Endothelial cell of umbilical vein (primary cell): ENCODE measurements around the gene NANP. TPM values are rescaled to one million over a fixed set of nuclear protein-coding genes. Genes with fewer than 3 reads are reported as not detected.

Experiments
- BruUV-seq: library from RNA; stranded (reverse); fragments of 400-500 nt; replicated peaks from 2 replicates; lab custom pipeline; 2021; lab: Mats Ljungman, UMichigan
- CTCF ChIA-PET: fragments of 300-600, 350-600 bp; sonication (Branson Sonifier 250); formaldehyde crosslinking; loops from one replicate; lab custom pipeline; 2021; ENCODE audit warnings: antibody characterized with exemption, inconsistent platforms; lab: Charles Lee
- POLR2A ChIA-PET: fragments of 300-600, 350-600 bp; sonication (Branson Sonifier 250); formaldehyde crosslinking; loops from one replicate; lab custom pipeline; 2021; ENCODE audit warnings: antibody characterized with exemption, inconsistent platforms; lab: Charles Lee
- DNase-seq: peaks from one replicate; pipeline ENCODE4 v3.0.0-alpha.2; 2011; ENCODE audit warnings: low read depth, low spot score
- FAIRE-seq: peaks from 2 replicates; lab custom pipeline; 2011; peaks lifted over from hg19 to GRCh38; lab: Jason Lieb, UNC
- H2AFZ ChIP-seq: 2 replicates; pipeline ENCODE4 v1.6.0; 2012; ENCODE audit warnings: low read depth, low read length, control low read depth, inconsistent platforms
- H3K27ac ChIP-seq: 2 replicates; pipeline ENCODE4 v1.5.1; 2011; ENCODE audit warnings: low read depth, mild to moderate bottlenecking, control low read depth, low read length, moderate library complexity; ENCODE audit not compliant: insufficient read depth
- H3K27me3 ChIP-seq, 2 experiments: 2 replicates each; pipeline versions ENCODE4 v1.6.0 to v1.6.1; 2011; ENCODE audit warnings: low read length in 2 of 2, mixed read lengths in 1 of 2; ENCODE audit not compliant: control insufficient read depth in 2 of 2, insufficient read depth in 2 of 2
- H3K36me3 ChIP-seq, 2 experiments: 2 replicates in 1 of 2; 3 replicates in 1 of 2; pipeline ENCODE4 v1.5.1; 2011; ENCODE audit warnings: low read length in 2 of 2, mild to moderate bottlenecking in 1 of 2, moderate library complexity in 1 of 2; ENCODE audit not compliant: control insufficient read depth in 2 of 2, insufficient read depth in 2 of 2; ENCODE audit errors: extremely low read depth in 1 of 2
- H3K4me1 ChIP-seq: 3 replicates; pipeline ENCODE4 v1.5.1; 2011; ENCODE audit warnings: mild to moderate bottlenecking, low read length; ENCODE audit not compliant: control insufficient read depth, insufficient read depth; ENCODE audit errors: extremely low read depth
- H3K4me2 ChIP-seq: 2 replicates; pipeline ENCODE4 v1.6.1; 2011; ENCODE audit warnings: low read length, control low read depth, mixed read lengths; ENCODE audit not compliant: insufficient read depth
- H3K4me3 ChIP-seq, 3 experiments: fragments of 200-600 bp in 1 of 3; sonication (generic), shearing (Covaris generic) in 1 of 3; replicated peaks in 1 of 3; 2 replicates each; pipeline ENCODE4 v1.5.1; 2011 to 2016; ENCODE audit warnings: control low read depth in 3 of 3, low read length in 3 of 3, mild to moderate bottlenecking in 2 of 3, inconsistent platforms in 1 of 3, low read depth in 1 of 3, moderate library complexity in 1 of 3; ENCODE audit not compliant: insufficient read depth in 1 of 3
- H3K79me2 ChIP-seq: 2 replicates; pipeline ENCODE4 v1.6.0; 2012; ENCODE audit warnings: low read length, inconsistent platforms; ENCODE audit not compliant: control insufficient read depth, insufficient read depth
- H3K9ac ChIP-seq: replicated peaks from 2 replicates; pipeline ENCODE3; 2011; ENCODE audit warnings: low read length, control low read depth; ENCODE audit not compliant: insufficient read depth; ENCODE audit errors: extremely low read depth
- H3K9me1 ChIP-seq: replicated peaks from 3 replicates; pipeline ENCODE4 v1.6.0; 2011; ENCODE audit warnings: mild to moderate bottlenecking, low read length; ENCODE audit not compliant: control insufficient read depth, insufficient read depth; ENCODE audit errors: extremely low read depth
- H3K9me3 ChIP-seq: replicated peaks from 2 replicates; pipeline ENCODE4 v1.5.1; 2012; ENCODE audit warnings: low read length, inconsistent platforms; ENCODE audit not compliant: control insufficient read depth, insufficient read depth
- H4K20me1 ChIP-seq: replicated peaks from 2 replicates; pipeline ENCODE3; 2011; ENCODE audit warnings: mild to moderate bottlenecking, low read length; ENCODE audit not compliant: control insufficient read depth, insufficient read depth; ENCODE audit errors: extremely low read depth
- EZH2 ChIP-seq: IDR thresholded peaks from 2 replicates; pipeline ENCODE4 v1.6.1; 2012; ENCODE audit warnings: borderline replicate concordance, low read depth, mild to moderate bottlenecking, moderate library complexity, low read length, inconsistent platforms; ENCODE audit not compliant: severe bottlenecking
- FOS ChIP-seq: IDR thresholded peaks from 2 replicates; pipeline ENCODE4 v1.6.1; 2011; ENCODE audit warnings: mild to moderate bottlenecking, low read length, moderate library complexity, borderline replicate concordance; ENCODE audit not compliant: insufficient read depth
- GATA2 ChIP-seq: IDR thresholded peaks from 2 replicates; pipeline ENCODE4 v1.7.0; 2011; ENCODE audit warnings: low read depth, mild to moderate bottlenecking, moderate library complexity, mixed read lengths, low read length; ENCODE audit not compliant: insufficient read length, insufficient read depth
- JUN ChIP-seq: IDR thresholded peaks from 2 replicates; pipeline ENCODE4 v1.6.1; 2011; ENCODE audit warnings: borderline replicate concordance, low read depth; ENCODE audit not compliant: insufficient read length, insufficient read depth
- MAX ChIP-seq: IDR thresholded peaks from 2 replicates; pipeline ENCODE4 v1.6.1; 2011; ENCODE audit not compliant: insufficient read depth, insufficient read length
- MYC ChIP-seq: IDR thresholded peaks from one replicate; pipeline ENCODE4 v1.6.1; 2011; ENCODE audit warnings: mild to moderate bottlenecking, low read depth, low read length
- POLR2A ChIP-seq: IDR thresholded peaks from 2 replicates; pipeline ENCODE4 v1.6.1; 2012; ENCODE audit warnings: low read depth, mild to moderate bottlenecking, control low read depth, low read length
- POLR2AphosphoS5 ChIP-seq: IDR thresholded peaks from 2 replicates; pipeline ENCODE4 v1.6.1; 2012; ENCODE audit warnings: low read depth, mild to moderate bottlenecking, control low read depth, low read length, moderate library complexity; ENCODE audit not compliant: insufficient read depth
- dilution Hi-C: fragments of 300-500 bp; cut with MboI; formaldehyde crosslinking; loops from one replicate; pipeline ENCODE4 v1.15.0; 2019; ENCODE audit warnings: low sequenced_read_pairs; ENCODE audit not compliant: extremely low pct_ligation_motif_present
- intact Hi-C: fragments of 100-400 bp; cut with micrococcal nuclease; formaldehyde crosslinking; loops from one replicate; pipeline ENCODE4 v1.10.0; 2022
- polyA plus RNA-seq, 4 experiments: library from polyadenylated mRNA; depleted of rRNA in 3 of 4; stranded (reverse) in 3 of 4; unstranded in 1 of 4; fragments of >200 nt; gene quantifications; 2 replicates each; pipeline versions ENCODE4 v1.2.1 to v1.2.3, GENCODE V29; 2011 to 2012; ENCODE audit warnings: missing spikeins in 1 of 4
- total RNA-seq: library from RNA; stranded (reverse); gene quantifications from 2 replicates; pipeline ENCODE4 v1.2.3, GENCODE V29; 2021
- TF ChIP-seq, protein P1 (sequence below), 2 donors: IDR thresholded peaks; 1 replicate in 1 of 2; 2 replicates in 1 of 2; pipeline ENCODE4 v1.5.1; 2011; ENCODE audit warnings: low read length in 2 of 2, mild to moderate bottlenecking in 2 of 2, moderate library complexity in 2 of 2, control low read depth in 1 of 2, inconsistent platforms in 1 of 2, low read depth in 1 of 2; ENCODE audit not compliant: insufficient read depth in 1 of 2; ENCODE audit errors: extremely low read depth in 1 of 2

The NANP gene
- total and polyA plus RNA-seq, 2 donors (not counting 3 experiments of a cell fraction or from before 2014, with no cell fraction given), result 4.2 to 7.5 TPM

DNA sequence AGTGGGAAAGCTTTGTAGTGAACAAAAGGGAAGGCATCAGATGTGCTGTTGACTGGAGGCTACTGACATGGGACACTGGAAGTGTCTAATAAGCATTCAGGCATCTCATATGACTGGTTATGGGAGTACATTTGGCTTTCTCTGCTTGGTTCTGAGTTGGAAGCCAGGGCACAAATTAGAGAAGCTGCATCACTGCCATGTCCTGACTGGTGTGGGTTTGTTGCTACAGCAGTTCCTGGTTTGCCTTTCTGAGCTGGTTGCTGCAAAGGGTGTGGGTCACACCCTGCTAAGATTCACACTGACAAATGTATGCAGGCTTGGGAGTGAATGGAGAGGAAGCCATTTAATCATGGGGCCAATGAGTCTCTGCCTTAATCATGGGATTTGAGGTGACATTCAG lies 36.2 kb upstream of the NANP start:
- H3K36me3 ChIP-seq, result no peaks in the 10 kb centered on the region
- no peak overlapping the region for H3K27ac ChIP-seq
- no peak overlapping the region for H3K9ac ChIP-seq
- intact Hi-C loops (no loop called here), dilution Hi-C loops (no loop called here)
- no TSS peak for BruUV-seq
- no peaks in the 10 kb centered on the region for H3K9me1 ChIP-seq
- TF ChIP-seq, protein P1, sequence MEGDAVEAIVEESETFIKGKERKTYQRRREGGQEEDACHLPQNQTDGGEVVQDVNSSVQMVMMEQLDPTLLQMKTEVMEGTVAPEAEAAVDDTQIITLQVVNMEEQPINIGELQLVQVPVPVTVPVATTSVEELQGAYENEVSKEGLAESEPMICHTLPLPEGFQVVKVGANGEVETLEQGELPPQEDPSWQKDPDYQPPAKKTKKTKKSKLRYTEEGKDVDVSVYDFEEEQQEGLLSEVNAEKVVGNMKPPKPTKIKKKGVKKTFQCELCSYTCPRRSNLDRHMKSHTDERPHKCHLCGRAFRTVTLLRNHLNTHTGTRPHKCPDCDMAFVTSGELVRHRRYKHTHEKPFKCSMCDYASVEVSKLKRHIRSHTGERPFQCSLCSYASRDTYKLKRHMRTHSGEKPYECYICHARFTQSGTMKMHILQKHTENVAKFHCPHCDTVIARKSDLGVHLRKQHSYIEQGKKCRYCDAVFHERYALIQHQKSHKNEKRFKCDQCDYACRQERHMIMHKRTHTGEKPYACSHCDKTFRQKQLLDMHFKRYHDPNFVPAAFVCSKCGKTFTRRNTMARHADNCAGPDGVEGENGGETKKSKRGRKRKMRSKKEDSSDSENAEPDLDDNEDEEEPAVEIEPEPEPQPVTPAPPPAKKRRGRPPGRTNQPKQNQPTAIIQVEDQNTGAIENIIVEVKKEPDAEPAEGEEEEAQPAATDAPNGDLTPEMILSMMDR (IDR thresholded peaks at IDR 0.05; ENCODE audit: extremely low read depth in 1 of 2, insufficient read depth in 1 of 2, low read depth in 1 of 2, low read length in 2 of 2), result no peak
- no peak for TF ChIP-seq POLR2AphosphoS5
- TF ChIP-seq POLR2A, result no peak
- no peak for TF ChIP-seq FOS
- no peak for TF ChIP-seq JUN
- ChIA-PET CTCF (no interaction called here), POLR2A (no interaction called here)
- no peaks in the 10 kb centered on the region for H3K79me2 ChIP-seq
- H3K4me1 ChIP-seq, result no peaks in the 10 kb centered on the region
- H3K27me3 ChIP-seq, result no peaks in the 10 kb centered on the region
- no peak overlapping the region for H3K4me2 ChIP-seq
- FAIRE-seq (no peak), DNase-seq (no peak)
- H3K4me3 ChIP-seq, result no peak overlapping the region
- H2AFZ ChIP-seq, result no peak overlapping the region
- no peaks in the 10 kb centered on the region for H3K9me3 ChIP-seq
- H4K20me1 ChIP-seq, result no peaks in the 10 kb centered on the region

DNA sequence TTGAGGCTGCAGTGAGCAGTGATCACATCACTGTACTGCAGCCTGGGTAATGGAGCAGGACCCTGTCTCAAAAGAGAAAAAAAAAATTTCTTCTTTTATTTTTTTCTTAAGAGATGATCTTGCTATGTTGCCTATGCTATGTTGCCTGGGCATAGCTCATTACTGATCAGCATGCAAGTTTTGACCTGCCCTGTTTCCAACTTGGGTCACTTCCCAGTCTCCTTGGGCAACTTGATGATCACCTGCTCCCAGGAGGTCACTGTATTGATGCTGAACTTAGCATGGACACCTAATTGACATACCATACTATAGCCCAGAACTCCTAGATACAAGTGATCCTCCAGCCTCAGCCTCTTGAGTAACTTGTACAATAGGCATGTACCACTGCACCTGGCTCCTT lies 30.7 kb upstream of the NANP start:
- CTCF ChIA-PET, result no interaction called here
- no peak for FAIRE-seq
- no peaks in the 10 kb centered on the region for H3K9me3 ChIP-seq
- intact Hi-C loops, result no loop called here
- H3K4me3 ChIP-seq, result no peak overlapping the region
- dilution Hi-C loops, result no loop called here
- no peak for TF ChIP-seq EZH2
- no peak for TF ChIP-seq MAX
- TF ChIP-seq MYC, result no peak
- TF ChIP-seq JUN, result no peak
- no peak for TF ChIP-seq POLR2A
- TF ChIP-seq POLR2AphosphoS5, result no peak
- no peak for TF ChIP-seq GATA2
- TF ChIP-seq FOS, result no peak
- TF ChIP-seq, protein P1 (IDR thresholded peaks at IDR 0.05; ENCODE audit: extremely low read depth in 1 of 2, insufficient read depth in 1 of 2, low read depth in 1 of 2, low read length in 2 of 2), result no peak
- POLR2A ChIA-PET, result no interaction called here
- H3K4me2 ChIP-seq, result no peak overlapping the region
- BruUV-seq, result no TSS peak
- H3K27ac ChIP-seq, result no peak overlapping the region
- no peak overlapping the region for H2AFZ ChIP-seq
- no peaks in the 10 kb centered on the region for H3K4me1 ChIP-seq
- no peaks in the 10 kb centered on the region for H3K79me2 ChIP-seq
- no peaks in the 10 kb centered on the region for H4K20me1 ChIP-seq
- DNase-seq, result no peak
- H3K9me1 ChIP-seq, result no peaks in the 10 kb centered on the region
- H3K27me3 ChIP-seq, result no peaks in the 10 kb centered on the region
- no peaks in the 10 kb centered on the region for H3K36me3 ChIP-seq
- H3K9ac ChIP-seq, result no peak overlapping the region
